ENCODE data around the gene RNF151.

GRCh38 chr16:1961651-1962067, 5.0 kb upstream of the RNF151 start:
- TF ChIP-seq CTCF (IDR thresholded peaks at IDR 0.05 in 8 of 11, conservative IDR thresholded peaks at IDR 0.05 in 3 of 11) (no peak), POLR2AphosphoS5 (IDR thresholded peaks at IDR 0.05) (no peak)

All from spleen (tissue), 7 donors.